ENCODE data around the gene SLC39A9. TPM values are rescaled to one million over a fixed set of nuclear protein-coding genes. Genes with fewer than 3 reads are reported as not detected.

Gene SLC39A9
- total RNA-seq, 3 donors from 2014 or later, result 44.0 to 49.6 (median 44.9) TPM

GRCh38 chr14:69499436-69499835 is 100.9 kb downstream of the SLC39A9 start:
- Mint-ChIP-seq H3K4me3 (no peak overlapping the region), H3K36me3 (ENCODE audit: insufficient read depth) (no peaks in the 10 kb centered on the region), H3K27me3 (ENCODE audit: low read depth) (peaks cover 10% of the 10 kb centered on the region), H3K4me1 (ENCODE audit: low read depth) (no peaks in the 10 kb centered on the region), H3K9me3 (no peaks in the 10 kb centered on the region)
- no peak for ATAC-seq
- DNase-seq, result no peak

GRCh38 chr14:69500096-69500495 is 101.6 kb downstream of the SLC39A9 start:
- DNase-seq (no peak), ATAC-seq (no peak)
- Mint-ChIP-seq H3K36me3 (ENCODE audit: insufficient read depth) (no peaks in the 10 kb centered on the region), H3K4me3 (no peak overlapping the region), H3K4me1 (ENCODE audit: low read depth) (no peaks in the 10 kb centered on the region), H3K9me3 (no peaks in the 10 kb centered on the region), H3K27me3 (ENCODE audit: low read depth) (peaks cover 9% of the 10 kb centered on the region)

GRCh38 chr14:69500736-69501135 is 102.2 kb downstream of the SLC39A9 start:
- Mint-ChIP-seq H3K9me3 (no peaks in the 10 kb centered on the region), H3K4me1 (ENCODE audit: low read depth) (no peaks in the 10 kb centered on the region)
- ATAC-seq, result no peak

GRCh38 chr14:69501423-69501838 is 102.9 kb downstream of the SLC39A9 start:
- no peaks in the 10 kb centered on the region for H3K4me1 Mint-ChIP-seq (ENCODE audit: low read depth)
- no peak for DNase-seq
- no peak overlapping the region for H3K4me3 Mint-ChIP-seq
- H3K36me3 Mint-ChIP-seq (ENCODE audit: insufficient read depth), result no peaks in the 10 kb centered on the region
- no peak for ATAC-seq
- no peaks in the 10 kb centered on the region for H3K9me3 Mint-ChIP-seq
- H3K27me3 Mint-ChIP-seq (ENCODE audit: low read depth), result peaks cover 9% of the 10 kb centered on the region

More at GRCh38 chr14:69500736-69501135, 102.2 kb downstream of the SLC39A9 start:
- Mint-ChIP-seq H3K27me3 (ENCODE audit: low read depth) (peaks cover 9% of the 10 kb centered on the region), H3K4me3 (no peak overlapping the region), H3K36me3 (ENCODE audit: insufficient read depth) (no peaks in the 10 kb centered on the region)
- no peak for DNase-seq

GRCh38 chr14:69504775-69505174 is 106.3 kb downstream of the SLC39A9 start:
- H3K4me3 Mint-ChIP-seq, result no peak overlapping the region
- ATAC-seq, result no peak
- no peak for DNase-seq
- no peaks in the 10 kb centered on the region for H3K36me3 Mint-ChIP-seq (ENCODE audit: insufficient read depth)
- H3K9me3 Mint-ChIP-seq, result no peaks in the 10 kb centered on the region
- peaks cover 2% of the 10 kb centered on the region for H3K27me3 Mint-ChIP-seq (ENCODE audit: low read depth)
- no peaks in the 10 kb centered on the region for H3K4me1 Mint-ChIP-seq (ENCODE audit: low read depth)

- Mint-ChIP-seq H3K4me1 (ENCODE audit: low read depth) (no peaks in the 10 kb centered on the region), H3K9me3 (no peaks in the 10 kb centered on the region), H3K4me3 (no peak overlapping the region), H3K27me3 (ENCODE audit: low read depth) (peaks cover 2% of the 10 kb centered on the region), H3K36me3 (ENCODE audit: insufficient read depth) (no peaks in the 10 kb centered on the region)
- no peak for DNase-seq
- no peak for ATAC-seq
Measured at GRCh38 chr14:69505338-69506240, 107.1 kb downstream of the SLC39A9 start.

GRCh38 chr14:69506241-69506595 is 107.7 kb downstream of the SLC39A9 start:
- ATAC-seq (no peak), DNase-seq (no peak)
- no peaks in the 10 kb centered on the region for H3K27me3 Mint-ChIP-seq (ENCODE audit: low read depth)
- no peaks in the 10 kb centered on the region for H3K4me1 Mint-ChIP-seq (ENCODE audit: low read depth)
- H3K9me3 Mint-ChIP-seq, result no peaks in the 10 kb centered on the region
- H3K4me3 Mint-ChIP-seq, result no peak overlapping the region
- no peaks in the 10 kb centered on the region for H3K36me3 Mint-ChIP-seq (ENCODE audit: insufficient read depth)

Other genes with a start within 250 kb of the SLC39A9 start
- 10 to 100 TPM; 25.1 to 33.6 (median 28.0) TPM for gene DCAF5, start 245.6 kb upstream of the SLC39A9 start, total RNA-seq
- gene EXD2, start 207.2 kb upstream of the SLC39A9 start, total RNA-seq, result 1 to 10 TPM; 7.8 to 8.5 (median 7.8) TPM
- under 1 TPM in 1 of 3 donors, not detected in 2; 0.16 TPM for gene GALNT16, start 138.5 kb upstream of the SLC39A9 start, total RNA-seq
- gene ERH, start 393 bp upstream of the SLC39A9 start, total RNA-seq, result 100 to 1,000 TPM; 366 to 396 (median 372) TPM
- gene PLEKHD1, start 86.0 kb downstream of the SLC39A9 start, total RNA-seq, result under 1 TPM; 0.05 to 0.16 (median 0.10) TPM
- gene CCDC177, start 176.2 kb downstream of the SLC39A9 start, total RNA-seq, result under 1 TPM in 1 of 3 donors, not detected in 2; 0.05 TPM
- 100 to 1,000 TPM in 2 of 3 donors, 10 to 100 TPM in 1; 97.4 to 108 (median 103) TPM for gene SUSD6, start 212.9 kb downstream of the SLC39A9 start, total RNA-seq

All from activated T-cell treated with anti-CD3 and anti-CD28 coated beads, Interleukin-2, amount 50 U/mL, for 4 hours (primary cell).